WTC11 (cell line): ENCODE data around the gene RXRA. TPM values are rescaled to one million over a fixed set of nuclear protein-coding genes. Genes with fewer than 3 reads are reported as not detected.

Experiments
- ATAC-seq: fragments of 200-7000 bp; cut with Tn5 transposase; 2 replicates; pipeline ENCODE4 v1.10.0; 2021; ENCODE audit warnings: mild to moderate bottlenecking, moderate library complexity
- CTCF ChIA-PET: fragments of 300-600 bp; sonication (Branson Sonifier 250); formaldehyde crosslinking; loops from one replicate; lab custom pipeline; 2021; ENCODE audit warnings: antibody characterized with exemption; lab: Charles Lee
- POLR2A ChIA-PET: fragments of 350-600 bp; sonication (Branson Sonifier 250); formaldehyde crosslinking; loops from one replicate; lab custom pipeline; 2021; ENCODE audit warnings: antibody characterized with exemption; lab: Charles Lee
- DNase-seq: peaks from one replicate; pipeline ENCODE4 v3.0.0; 2021; ENCODE audit warnings: low spot score
- H3K27ac Mint-ChIP-seq: 2 replicates; pipeline ENCODE4 v1.8.0; 2021; ENCODE audit warnings: mixed read lengths
- H3K27me3 Mint-ChIP-seq: 2 replicates; pipeline ENCODE4 v1.8.0; 2021; ENCODE audit warnings: low read depth, mild to moderate bottlenecking, moderate library complexity, mixed read lengths
- H3K36me3 Mint-ChIP-seq: 2 replicates; pipeline ENCODE4 v1.8.0; 2021; ENCODE audit warnings: mixed read lengths
- H3K4me1 Mint-ChIP-seq: 2 replicates; pipeline ENCODE4 v1.8.0; 2022; ENCODE audit warnings: mixed read lengths
- H3K4me3 Mint-ChIP-seq: 2 replicates; pipeline ENCODE4 v1.8.0; 2021; ENCODE audit warnings: mild to moderate bottlenecking, moderate library complexity, mixed read lengths
- H3K9me3 Mint-ChIP-seq: 2 replicates; pipeline ENCODE4 v1.8.0; 2021; ENCODE audit warnings: mixed read lengths
- CREM ChIP-seq: sonication (generic); formaldehyde crosslinking; IDR thresholded peaks from 2 replicates; pipeline ENCODE4 v1.8.1; 2022; ENCODE audit warnings: mild to moderate bottlenecking, missing genetic modification reagents, moderate library complexity
- ESRRA ChIP-seq: sonication (generic); formaldehyde crosslinking; IDR thresholded peaks from 2 replicates; pipeline ENCODE4 v1.8.1; 2022; ENCODE audit warnings: mild to moderate bottlenecking, missing genetic modification reagents, borderline replicate concordance
- FOXK1 ChIP-seq: sonication (generic); formaldehyde crosslinking; IDR thresholded peaks from 2 replicates; pipeline ENCODE4 v1.8.0; 2022; ENCODE audit warnings: mild to moderate bottlenecking, moderate library complexity, missing genetic modification reagents
- NFE2L1 ChIP-seq: sonication (generic); formaldehyde crosslinking; IDR thresholded peaks from 2 replicates; pipeline ENCODE4 v1.8.1; 2023; ENCODE audit warnings: missing genetic modification reagents
- RORB ChIP-seq: fragments of 250-450 bp; sonication (Bioruptor Pico); IDR thresholded peaks from 2 replicates; pipeline ENCODE4 v1.9.0; 2021; ENCODE audit warnings: mild to moderate bottlenecking
- SP1 ChIP-seq: sonication (generic); formaldehyde crosslinking; conservative IDR thresholded peaks from 2 replicates; pipeline ENCODE4 v1.8.1; 2022; ENCODE audit warnings: missing genetic modification reagents
- TCF7 ChIP-seq: sonication (generic); formaldehyde crosslinking; IDR thresholded peaks from 2 replicates; pipeline ENCODE4 v1.8.0; 2022; ENCODE audit warnings: mild to moderate bottlenecking, low read depth, missing genetic modification reagents, moderate library complexity
- TP53 ChIP-seq: sonication (generic); formaldehyde crosslinking; IDR thresholded peaks from 2 replicates; pipeline ENCODE4 v1.8.1; 2023; ENCODE audit warnings: mild to moderate bottlenecking, missing genetic modification reagents
- ZNF121 ChIP-seq: sonication (generic); formaldehyde crosslinking; IDR thresholded peaks from 2 replicates; pipeline ENCODE4 v1.8.0; 2023; ENCODE audit warnings: missing genetic modification reagents
- ZNF263 ChIP-seq: sonication (generic); formaldehyde crosslinking; IDR thresholded peaks from 2 replicates; pipeline ENCODE4 v1.8.1; 2022; ENCODE audit warnings: low read depth, mild to moderate bottlenecking, moderate library complexity, missing genetic modification reagents
- ZNF423 ChIP-seq: fragments of 250-450 bp; sonication (Bioruptor Pico); IDR thresholded peaks from 2 replicates; pipeline ENCODE4 v2.1.2; 2022; ENCODE audit warnings: mild to moderate bottlenecking, moderate library complexity
- ZNF671 ChIP-seq: fragments of 250-450 bp; sonication (Bioruptor Pico); IDR thresholded peaks from 2 replicates; pipeline ENCODE4 v1.8.0; 2021; ENCODE audit warnings: mild to moderate bottlenecking
- total RNA-seq: library from RNA; stranded (reverse); gene quantifications from 3 replicates; pipeline ENCODE4 v1.2.3, GENCODE V29; 2021
- TF ChIP-seq, protein P1 (sequence below): fragments of 200-600 bp; IDR thresholded peaks from 2 replicates; pipeline ENCODE4 v1.8.0; 2022; ENCODE audit warnings: antibody characterized with exemption
- TF ChIP-seq, protein P2 (sequence below): fragments of 250-450 bp; sonication (Bioruptor Pico); IDR thresholded peaks from 2 replicates; pipeline ENCODE4 v1.9.0; 2021; ENCODE audit warnings: mild to moderate bottlenecking, borderline replicate concordance
- TF ChIP-seq, protein P3 (sequence below): sonication (generic); formaldehyde crosslinking; IDR thresholded peaks from 2 replicates; pipeline ENCODE4 v1.8.0; 2022; ENCODE audit warnings: mild to moderate bottlenecking, missing genetic modification reagents
- TF ChIP-seq, protein P4 (sequence below): sonication (generic); formaldehyde crosslinking; IDR thresholded peaks from 2 replicates; pipeline ENCODE4 v1.8.0; 2022; ENCODE audit warnings: missing genetic modification reagents
- TF ChIP-seq, protein P5 (sequence below): fragments of 250-450 bp; sonication (Bioruptor Pico); IDR thresholded peaks from 2 replicates; pipeline ENCODE4 v1.9.0; 2021; ENCODE audit warnings: mild to moderate bottlenecking
- TF ChIP-seq, protein P6 (sequence below): sonication (generic); formaldehyde crosslinking; IDR thresholded peaks from 2 replicates; pipeline ENCODE4 v1.8.0; 2022; ENCODE audit warnings: mild to moderate bottlenecking, missing genetic modification reagents

Gene RXRA
- total RNA-seq, 1 experiment from 2014 or later = 27.5 TPM

DNA sequence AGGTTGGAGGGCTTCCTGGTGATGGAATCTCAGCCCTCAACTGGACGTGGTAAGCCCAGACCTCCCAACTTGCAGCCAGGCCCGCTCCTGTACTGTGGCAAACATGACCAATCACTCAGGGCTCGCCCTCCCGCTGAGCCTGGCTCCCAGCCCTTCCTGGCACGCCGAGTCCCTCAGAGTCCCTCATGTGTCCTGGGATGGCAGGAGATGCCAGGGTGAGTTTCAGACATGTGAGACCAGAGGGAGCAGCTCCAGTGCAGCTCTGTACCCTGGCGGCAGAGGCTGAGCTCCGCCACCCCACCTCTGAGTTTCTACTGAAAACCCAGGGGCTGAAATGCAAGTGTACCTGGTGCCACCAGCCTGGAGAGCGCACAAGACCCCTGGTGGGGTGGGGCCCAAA lies 42.0 kb upstream of the RXRA start:
- Mint-ChIP-seq H3K4me1 (peaks cover 4% of the 10 kb centered on the region; the same call in 1 of the 2 replicates), H3K4me3 (no peak overlapping the region), H3K9me3 (no peaks in the 10 kb centered on the region), H3K36me3 (no peaks in the 10 kb centered on the region), H3K27ac (no peak overlapping the region), H3K27me3 (no peaks in the 10 kb centered on the region)
- DNase-seq = no peak
- no peak for TF ChIP-seq ZNF671 (CRISPR knock-in tag)
- no peak for TF ChIP-seq ZNF423 (CRISPR knock-in tag)
- TF ChIP-seq, protein P1, sequence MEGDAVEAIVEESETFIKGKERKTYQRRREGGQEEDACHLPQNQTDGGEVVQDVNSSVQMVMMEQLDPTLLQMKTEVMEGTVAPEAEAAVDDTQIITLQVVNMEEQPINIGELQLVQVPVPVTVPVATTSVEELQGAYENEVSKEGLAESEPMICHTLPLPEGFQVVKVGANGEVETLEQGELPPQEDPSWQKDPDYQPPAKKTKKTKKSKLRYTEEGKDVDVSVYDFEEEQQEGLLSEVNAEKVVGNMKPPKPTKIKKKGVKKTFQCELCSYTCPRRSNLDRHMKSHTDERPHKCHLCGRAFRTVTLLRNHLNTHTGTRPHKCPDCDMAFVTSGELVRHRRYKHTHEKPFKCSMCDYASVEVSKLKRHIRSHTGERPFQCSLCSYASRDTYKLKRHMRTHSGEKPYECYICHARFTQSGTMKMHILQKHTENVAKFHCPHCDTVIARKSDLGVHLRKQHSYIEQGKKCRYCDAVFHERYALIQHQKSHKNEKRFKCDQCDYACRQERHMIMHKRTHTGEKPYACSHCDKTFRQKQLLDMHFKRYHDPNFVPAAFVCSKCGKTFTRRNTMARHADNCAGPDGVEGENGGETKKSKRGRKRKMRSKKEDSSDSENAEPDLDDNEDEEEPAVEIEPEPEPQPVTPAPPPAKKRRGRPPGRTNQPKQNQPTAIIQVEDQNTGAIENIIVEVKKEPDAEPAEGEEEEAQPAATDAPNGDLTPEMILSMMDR = no peak
- TF ChIP-seq, protein P2, sequence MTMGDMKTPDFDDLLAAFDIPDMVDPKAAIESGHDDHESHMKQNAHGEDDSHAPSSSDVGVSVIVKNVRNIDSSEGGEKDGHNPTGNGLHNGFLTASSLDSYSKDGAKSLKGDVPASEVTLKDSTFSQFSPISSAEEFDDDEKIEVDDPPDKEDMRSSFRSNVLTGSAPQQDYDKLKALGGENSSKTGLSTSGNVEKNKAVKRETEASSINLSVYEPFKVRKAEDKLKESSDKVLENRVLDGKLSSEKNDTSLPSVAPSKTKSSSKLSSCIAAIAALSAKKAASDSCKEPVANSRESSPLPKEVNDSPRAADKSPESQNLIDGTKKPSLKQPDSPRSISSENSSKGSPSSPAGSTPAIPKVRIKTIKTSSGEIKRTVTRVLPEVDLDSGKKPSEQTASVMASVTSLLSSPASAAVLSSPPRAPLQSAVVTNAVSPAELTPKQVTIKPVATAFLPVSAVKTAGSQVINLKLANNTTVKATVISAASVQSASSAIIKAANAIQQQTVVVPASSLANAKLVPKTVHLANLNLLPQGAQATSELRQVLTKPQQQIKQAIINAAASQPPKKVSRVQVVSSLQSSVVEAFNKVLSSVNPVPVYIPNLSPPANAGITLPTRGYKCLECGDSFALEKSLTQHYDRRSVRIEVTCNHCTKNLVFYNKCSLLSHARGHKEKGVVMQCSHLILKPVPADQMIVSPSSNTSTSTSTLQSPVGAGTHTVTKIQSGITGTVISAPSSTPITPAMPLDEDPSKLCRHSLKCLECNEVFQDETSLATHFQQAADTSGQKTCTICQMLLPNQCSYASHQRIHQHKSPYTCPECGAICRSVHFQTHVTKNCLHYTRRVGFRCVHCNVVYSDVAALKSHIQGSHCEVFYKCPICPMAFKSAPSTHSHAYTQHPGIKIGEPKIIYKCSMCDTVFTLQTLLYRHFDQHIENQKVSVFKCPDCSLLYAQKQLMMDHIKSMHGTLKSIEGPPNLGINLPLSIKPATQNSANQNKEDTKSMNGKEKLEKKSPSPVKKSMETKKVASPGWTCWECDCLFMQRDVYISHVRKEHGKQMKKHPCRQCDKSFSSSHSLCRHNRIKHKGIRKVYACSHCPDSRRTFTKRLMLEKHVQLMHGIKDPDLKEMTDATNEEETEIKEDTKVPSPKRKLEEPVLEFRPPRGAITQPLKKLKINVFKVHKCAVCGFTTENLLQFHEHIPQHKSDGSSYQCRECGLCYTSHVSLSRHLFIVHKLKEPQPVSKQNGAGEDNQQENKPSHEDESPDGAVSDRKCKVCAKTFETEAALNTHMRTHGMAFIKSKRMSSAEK (CRISPR knock-in tag) = no peak
- TF ChIP-seq ZNF121 (CRISPR knock-in tag) = no peak
- no peak for TF ChIP-seq RORB (CRISPR knock-in tag)
- TF ChIP-seq FOXK1 (CRISPR knock-in tag) = no peak
- no peak for TF ChIP-seq TP53 (CRISPR knock-in tag)
- no peak for TF ChIP-seq CREM (CRISPR knock-in tag)
- TF ChIP-seq, protein P3, sequence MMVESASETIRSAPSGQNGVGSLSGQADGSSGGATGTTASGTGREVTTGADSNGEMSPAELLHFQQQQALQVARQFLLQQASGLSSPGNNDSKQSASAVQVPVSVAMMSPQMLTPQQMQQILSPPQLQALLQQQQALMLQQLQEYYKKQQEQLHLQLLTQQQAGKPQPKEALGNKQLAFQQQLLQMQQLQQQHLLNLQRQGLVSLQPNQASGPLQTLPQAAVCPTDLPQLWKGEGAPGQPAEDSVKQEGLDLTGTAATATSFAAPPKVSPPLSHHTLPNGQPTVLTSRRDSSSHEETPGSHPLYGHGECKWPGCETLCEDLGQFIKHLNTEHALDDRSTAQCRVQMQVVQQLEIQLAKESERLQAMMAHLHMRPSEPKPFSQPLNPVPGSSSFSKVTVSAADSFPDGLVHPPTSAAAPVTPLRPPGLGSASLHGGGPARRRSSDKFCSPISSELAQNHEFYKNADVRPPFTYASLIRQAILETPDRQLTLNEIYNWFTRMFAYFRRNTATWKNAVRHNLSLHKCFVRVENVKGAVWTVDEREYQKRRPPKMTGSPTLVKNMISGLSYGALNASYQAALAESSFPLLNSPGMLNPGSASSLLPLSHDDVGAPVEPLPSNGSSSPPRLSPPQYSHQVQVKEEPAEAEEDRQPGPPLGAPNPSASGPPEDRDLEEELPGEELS = no peak
- no peak for TF ChIP-seq SP1 (CRISPR knock-in tag)
- TF ChIP-seq TCF7 (CRISPR knock-in tag) = no peak
- TF ChIP-seq, protein P4, sequence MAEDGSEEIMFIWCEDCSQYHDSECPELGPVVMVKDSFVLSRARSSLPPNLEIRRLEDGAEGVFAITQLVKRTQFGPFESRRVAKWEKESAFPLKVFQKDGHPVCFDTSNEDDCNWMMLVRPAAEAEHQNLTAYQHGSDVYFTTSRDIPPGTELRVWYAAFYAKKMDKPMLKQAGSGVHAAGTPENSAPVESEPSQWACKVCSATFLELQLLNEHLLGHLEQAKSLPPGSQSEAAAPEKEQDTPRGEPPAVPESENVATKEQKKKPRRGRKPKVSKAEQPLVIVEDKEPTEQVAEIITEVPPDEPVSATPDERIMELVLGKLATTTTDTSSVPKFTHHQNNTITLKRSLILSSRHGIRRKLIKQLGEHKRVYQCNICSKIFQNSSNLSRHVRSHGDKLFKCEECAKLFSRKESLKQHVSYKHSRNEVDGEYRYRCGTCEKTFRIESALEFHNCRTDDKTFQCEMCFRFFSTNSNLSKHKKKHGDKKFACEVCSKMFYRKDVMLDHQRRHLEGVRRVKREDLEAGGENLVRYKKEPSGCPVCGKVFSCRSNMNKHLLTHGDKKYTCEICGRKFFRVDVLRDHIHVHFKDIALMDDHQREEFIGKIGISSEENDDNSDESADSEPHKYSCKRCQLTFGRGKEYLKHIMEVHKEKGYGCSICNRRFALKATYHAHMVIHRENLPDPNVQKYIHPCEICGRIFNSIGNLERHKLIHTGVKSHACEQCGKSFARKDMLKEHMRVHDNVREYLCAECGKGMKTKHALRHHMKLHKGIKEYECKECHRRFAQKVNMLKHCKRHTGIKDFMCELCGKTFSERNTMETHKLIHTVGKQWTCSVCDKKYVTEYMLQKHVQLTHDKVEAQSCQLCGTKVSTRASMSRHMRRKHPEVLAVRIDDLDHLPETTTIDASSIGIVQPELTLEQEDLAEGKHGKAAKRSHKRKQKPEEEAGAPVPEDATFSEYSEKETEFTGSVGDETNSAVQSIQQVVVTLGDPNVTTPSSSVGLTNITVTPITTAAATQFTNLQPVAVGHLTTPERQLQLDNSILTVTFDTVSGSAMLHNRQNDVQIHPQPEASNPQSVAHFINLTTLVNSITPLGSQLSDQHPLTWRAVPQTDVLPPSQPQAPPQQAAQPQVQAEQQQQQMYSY (CRISPR knock-in tag) = no peak
- TF ChIP-seq, protein P5, sequence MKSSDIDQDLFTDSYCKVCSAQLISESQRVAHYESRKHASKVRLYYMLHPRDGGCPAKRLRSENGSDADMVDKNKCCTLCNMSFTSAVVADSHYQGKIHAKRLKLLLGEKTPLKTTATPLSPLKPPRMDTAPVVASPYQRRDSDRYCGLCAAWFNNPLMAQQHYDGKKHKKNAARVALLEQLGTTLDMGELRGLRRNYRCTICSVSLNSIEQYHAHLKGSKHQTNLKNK (CRISPR knock-in tag) = no peak
- TF ChIP-seq, protein P6, sequence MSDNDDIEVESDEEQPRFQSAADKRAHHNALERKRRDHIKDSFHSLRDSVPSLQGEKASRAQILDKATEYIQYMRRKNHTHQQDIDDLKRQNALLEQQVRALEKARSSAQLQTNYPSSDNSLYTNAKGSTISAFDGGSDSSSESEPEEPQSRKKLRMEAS (CRISPR knock-in tag) = no peak
- TF ChIP-seq ESRRA (CRISPR knock-in tag) = no peak
- TF ChIP-seq NFE2L1 (CRISPR knock-in tag) = no peak
- no peak for TF ChIP-seq ZNF263
- ChIA-PET CTCF (interaction anchor here (1.1 kb wide), 1 partner anchor 21 kb away, joined by 3 read pairs; no protein-coding TSS in a partner anchor), POLR2A (no interaction called here)
- ATAC-seq = no peak
